ENCODE measurements around the gene TSSC4. TPM values are rescaled to one million over a fixed set of nuclear protein-coding genes. Genes with fewer than 3 reads are reported as not detected.

TSSC4 gene
- total and polyA plus RNA-seq, 9 of the 15 experiments (the other 6 are each of a cell fraction or from before 2014, with no cell fraction given), result 0.41 to 54.2 (median 11.0) TPM

DNA sequence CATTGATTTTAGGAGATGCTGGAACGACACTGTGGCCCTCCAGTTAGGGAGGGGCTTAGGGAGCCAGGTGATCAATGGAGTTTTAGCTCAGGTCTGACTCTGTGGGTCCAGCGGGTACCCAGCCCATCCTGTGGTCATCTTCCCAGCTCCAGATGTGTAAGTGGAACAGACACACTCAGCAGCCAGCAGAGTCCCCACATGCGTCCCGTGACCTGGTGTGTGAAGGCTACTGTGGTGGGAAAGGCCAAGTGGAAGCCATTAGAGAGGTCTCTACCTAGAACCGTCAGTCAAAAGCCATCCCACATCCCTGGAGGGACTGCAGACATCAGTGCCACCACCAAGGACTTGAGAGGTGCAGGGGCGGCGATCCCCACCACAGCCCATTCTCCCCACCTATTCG is 43.3 kb upstream of the TSSC4 start:
- no peak overlapping the region for H3K4me3 ChIP-seq
- ATAC-seq (no peak), FAIRE-seq (no peak), DNase-seq (ENCODE audit: extremely low read depth in 1 of 4, low spot score in 3 of 4) (no peak)
- no peak overlapping the region for H3K27ac ChIP-seq (ENCODE audit: extremely low read depth, low read depth, low read length)
- no peaks in the 10 kb centered on the region for H3K9me1 ChIP-seq (ENCODE audit: control insufficient read depth, insufficient read depth, low read length)
- H3K79me2 ChIP-seq (ENCODE audit: control insufficient read depth, insufficient read depth, low read length), result no peaks in the 10 kb centered on the region
- H3K4me2 ChIP-seq (ENCODE audit: insufficient read depth, low read length), result no peak overlapping the region
- 5% methylated on average over 8 of the region's 8 CpGs for WGBS (ENCODE audit: insufficient coverage, low coverage, missing lambda C conversion rate)
- BruUV-seq (replicated peaks), result no TSS peak
- ChIA-PET POLR2A (interaction anchor here (0.6 kb wide), 1 partner anchor 886 kb away, joined by 3 read pairs; no protein-coding TSS in a partner anchor), CTCF (ENCODE audit: low intra/inter-chr PET ratio) (no interaction called here)
- TF ChIP-seq, protein P1, sequence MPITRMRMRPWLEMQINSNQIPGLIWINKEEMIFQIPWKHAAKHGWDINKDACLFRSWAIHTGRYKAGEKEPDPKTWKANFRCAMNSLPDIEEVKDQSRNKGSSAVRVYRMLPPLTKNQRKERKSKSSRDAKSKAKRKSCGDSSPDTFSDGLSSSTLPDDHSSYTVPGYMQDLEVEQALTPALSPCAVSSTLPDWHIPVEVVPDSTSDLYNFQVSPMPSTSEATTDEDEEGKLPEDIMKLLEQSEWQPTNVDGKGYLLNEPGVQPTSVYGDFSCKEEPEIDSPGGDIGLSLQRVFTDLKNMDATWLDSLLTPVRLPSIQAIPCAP (CRISPR knock-in tag; IDR thresholded peaks at IDR 0.05; ENCODE audit: borderline replicate concordance), result no peak
- TF ChIP-seq PRPF4 (IDR thresholded peaks at IDR 0.05; ENCODE audit: insufficient read depth, low read depth, low read length, poor library complexity, severe bottlenecking) (no peak), CBFA2T2 (conservative IDR thresholded peaks at IDR 0.05) (no peak), SETDB1 (IDR thresholded peaks at IDR 0.05; ENCODE audit: low read length) (no peak), ZNF347 (CRISPR knock-in tag; IDR thresholded peaks at IDR 0.05; ENCODE audit: low read depth) (no peak), ZZZ3 (IDR thresholded peaks at IDR 0.05) (no peak), RBM15 (IDR thresholded peaks at IDR 0.05; ENCODE audit: insufficient read depth, low read length) (no peak), IRF2 (CRISPR knock-in tag; IDR thresholded peaks at IDR 0.05) (no peak), NR3C1 (CRISPR knock-in tag; IDR thresholded peaks at IDR 0.05) (no peak), MIER1 (IDR thresholded peaks at IDR 0.05; ENCODE audit: low read depth) (no peak), ZNF561 (CRISPR knock-in tag; conservative IDR thresholded peaks at IDR 0.05) (no peak)
- TF ChIP-seq, protein P2, sequence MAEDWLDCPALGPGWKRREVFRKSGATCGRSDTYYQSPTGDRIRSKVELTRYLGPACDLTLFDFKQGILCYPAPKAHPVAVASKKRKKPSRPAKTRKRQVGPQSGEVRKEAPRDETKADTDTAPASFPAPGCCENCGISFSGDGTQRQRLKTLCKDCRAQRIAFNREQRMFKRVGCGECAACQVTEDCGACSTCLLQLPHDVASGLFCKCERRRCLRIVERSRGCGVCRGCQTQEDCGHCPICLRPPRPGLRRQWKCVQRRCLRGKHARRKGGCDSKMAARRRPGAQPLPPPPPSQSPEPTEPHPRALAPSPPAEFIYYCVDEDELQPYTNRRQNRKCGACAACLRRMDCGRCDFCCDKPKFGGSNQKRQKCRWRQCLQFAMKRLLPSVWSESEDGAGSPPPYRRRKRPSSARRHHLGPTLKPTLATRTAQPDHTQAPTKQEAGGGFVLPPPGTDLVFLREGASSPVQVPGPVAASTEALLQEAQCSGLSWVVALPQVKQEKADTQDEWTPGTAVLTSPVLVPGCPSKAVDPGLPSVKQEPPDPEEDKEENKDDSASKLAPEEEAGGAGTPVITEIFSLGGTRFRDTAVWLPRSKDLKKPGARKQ (CRISPR knock-in tag; IDR thresholded peaks at IDR 0.05), result no peak
- TF ChIP-seq, protein P3, sequence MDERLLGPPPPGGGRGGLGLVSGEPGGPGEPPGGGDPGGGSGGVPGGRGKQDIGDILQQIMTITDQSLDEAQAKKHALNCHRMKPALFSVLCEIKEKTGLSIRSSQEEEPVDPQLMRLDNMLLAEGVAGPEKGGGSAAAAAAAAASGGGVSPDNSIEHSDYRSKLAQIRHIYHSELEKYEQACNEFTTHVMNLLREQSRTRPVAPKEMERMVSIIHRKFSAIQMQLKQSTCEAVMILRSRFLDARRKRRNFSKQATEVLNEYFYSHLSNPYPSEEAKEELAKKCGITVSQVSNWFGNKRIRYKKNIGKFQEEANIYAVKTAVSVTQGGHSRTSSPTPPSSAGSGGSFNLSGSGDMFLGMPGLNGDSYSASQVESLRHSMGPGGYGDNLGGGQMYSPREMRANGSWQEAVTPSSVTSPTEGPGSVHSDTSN (CRISPR knock-in tag; IDR thresholded peaks at IDR 0.05; ENCODE audit: low read depth), result no peak
- TF ChIP-seq, protein P3 (tag; conservative IDR thresholded peaks at IDR 0.05; ENCODE audit: low read depth), result no peak
- TF ChIP-seq, protein P4, sequence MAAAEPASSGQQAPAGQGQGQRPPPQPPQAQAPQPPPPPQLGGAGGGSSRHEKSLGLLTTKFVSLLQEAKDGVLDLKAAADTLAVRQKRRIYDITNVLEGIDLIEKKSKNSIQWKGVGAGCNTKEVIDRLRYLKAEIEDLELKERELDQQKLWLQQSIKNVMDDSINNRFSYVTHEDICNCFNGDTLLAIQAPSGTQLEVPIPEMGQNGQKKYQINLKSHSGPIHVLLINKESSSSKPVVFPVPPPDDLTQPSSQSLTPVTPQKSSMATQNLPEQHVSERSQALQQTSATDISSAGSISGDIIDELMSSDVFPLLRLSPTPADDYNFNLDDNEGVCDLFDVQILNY (CRISPR knock-in tag; IDR thresholded peaks at IDR 0.05), result no peak
- H3K36me3 ChIP-seq (ENCODE audit: control insufficient read depth, insufficient read depth, low read length), result no peaks in the 10 kb centered on the region
- peaks cover 45 to 74% of the 10 kb centered on the region in 2 experiments for H3K27me3 ChIP-seq (ENCODE audit: control insufficient read depth in 2 of 2, insufficient read depth in 2 of 2, low read length in 2 of 2)
- H3K4me1 ChIP-seq (replicated peaks in 1 of 2; ENCODE audit: control insufficient read depth in 2 of 2, insufficient read depth in 2 of 2, low read length in 2 of 2), result no peaks in the 10 kb centered on the region; a peak in 1 of 5 replicates
- no peak overlapping the region for H2AFZ ChIP-seq (ENCODE audit: low read depth, low read length)
- no peaks in the 10 kb centered on the region for H4K20me1 ChIP-seq (replicated peaks; ENCODE audit: control insufficient read depth, insufficient read depth, low read length)
- H3K9me3 ChIP-seq (replicated peaks; ENCODE audit: control insufficient read depth, insufficient read depth, low read depth, low read length), result no peaks in the 10 kb centered on the region
- in situ Hi-C loops (cut with MboI) (no loop called here), intact Hi-C loops (cut with micrococcal nuclease) (no loop called here)
- no peak overlapping the region for H3K9ac ChIP-seq (ENCODE audit: insufficient read depth in 1 of 2, low read depth in 2 of 2, low read length in 2 of 2)

Data from K562 (cell line).